GM23248 (cell line): Measurements from ENCODE around the gene LAPTM4A. TPM values are rescaled to one million over a fixed set of nuclear protein-coding genes. Genes with fewer than 3 reads are reported as not detected.

Source experiments
- DNase-seq: peaks from one replicate; pipeline ENCODE4 v3.0.0-alpha.2; 2015
- H2AFZ ChIP-seq: fragments of 200-600 bp; sonication (generic); 2 replicates; pipeline ENCODE4 v1.6.1; 2016; ENCODE audit warnings: antibody characterized with exemption
- H3F3A ChIP-seq: fragments of 200-600 bp; sonication (generic); 2 replicates; pipeline ENCODE4 v1.6.1; 2016; ENCODE audit warnings: mild to moderate bottlenecking, antibody characterized with exemption, mixed run types; ENCODE audit not compliant: insufficient read depth
- H3K27ac ChIP-seq: fragments of 200-600 bp; sonication (generic); 2 replicates; pipeline ENCODE4 v1.5.1; 2016; ENCODE audit warnings: mild to moderate bottlenecking
- H3K27me3 ChIP-seq: fragments of 200-600 bp; sonication (generic); replicated peaks from 2 replicates; pipeline ENCODE4 v1.6.1; 2016; ENCODE audit warnings: mild to moderate bottlenecking; ENCODE audit not compliant: insufficient read depth
- H3K36me3 ChIP-seq: fragments of 200-600 bp; sonication (generic); 2 replicates; pipeline ENCODE4 v1.6.1; 2016; ENCODE audit warnings: low read depth, mild to moderate bottlenecking
- H3K4me1 ChIP-seq: fragments of 200-600 bp; sonication (generic); 2 replicates; pipeline ENCODE4 v1.6.1; 2016; ENCODE audit warnings: mild to moderate bottlenecking; ENCODE audit not compliant: insufficient read depth
- H3K4me2 ChIP-seq: fragments of 200-600 bp; sonication (generic); one replicate; pipeline ENCODE4 v1.6.1; 2016; ENCODE audit warnings: mild to moderate bottlenecking; ENCODE audit not compliant: unreplicated experiment
- H3K4me3 ChIP-seq: fragments of 200-600 bp; sonication (generic); 2 replicates; pipeline ENCODE4 v1.5.1; 2016; ENCODE audit warnings: mild to moderate bottlenecking
- H3K79me2 ChIP-seq: fragments of 200-600 bp; sonication (generic); 2 replicates; pipeline ENCODE4 v1.6.1; 2016; ENCODE audit warnings: mild to moderate bottlenecking; ENCODE audit not compliant: insufficient read depth
- H3K9ac ChIP-seq: fragments of 200-600 bp; sonication (generic); 2 replicates; pipeline ENCODE4 v1.6.1; 2016; ENCODE audit warnings: mild to moderate bottlenecking
- H3K9me2 ChIP-seq: fragments of 200-600 bp; sonication (generic); 2 replicates; pipeline ENCODE4 v1.6.1; 2016; ENCODE audit warnings: mixed run types, mild to moderate bottlenecking, moderate library complexity; ENCODE audit not compliant: insufficient read depth
- H3K9me3 ChIP-seq: fragments of 200-600 bp; sonication (generic); one replicate; pipeline ENCODE4 v1.6.1; 2017; ENCODE audit warnings: low read depth
- H4K20me1 ChIP-seq: fragments of 200-600 bp; sonication (generic); 2 replicates; pipeline ENCODE4 v1.6.0; 2016; ENCODE audit not compliant: insufficient read depth
- EZH2 ChIP-seq: fragments of 200-600 bp; sonication (generic); IDR thresholded peaks from 2 replicates; pipeline ENCODE4 v1.6.1; 2018; ENCODE audit warnings: antibody characterized with exemption, mild to moderate bottlenecking; ENCODE audit not compliant: insufficient read depth, poor library complexity, severe bottlenecking
- EZH2phosphoT487 ChIP-seq: fragments of 200-600 bp; sonication (generic); IDR thresholded peaks from 2 replicates; pipeline ENCODE4 v1.6.1; 2018; ENCODE audit warnings: antibody characterized with exemption, moderate library complexity, mild to moderate bottlenecking, low read depth; ENCODE audit not compliant: insufficient read depth
- WGBS, 2 experiments: methylation state at CpG; one replicate each; pipeline ENCODE4 v1.1.6; 2015 to 2017; ENCODE audit warnings: low lambda C conversion rate in 2 of 2, low coverage in 1 of 2; ENCODE audit errors: missing lambda C conversion rate in 2 of 2; 5-methylcytosine and 5-hydroxymethylcytosine counted together
- in situ Hi-C: fragments of 300-500 bp; cut with MboI; formaldehyde crosslinking; loops from 2 replicates; pipeline ENCODE4 v1.15.0; 2020
- polyA plus RNA-seq: library from polyadenylated mRNA; unstranded; fragments of >200 nt; fragmentation: Nextera tagmentation; extraction: Ambion mirVana; gene quantifications from 2 replicates; pipeline ENCODE4 v1.2.1, GENCODE V29; 2016
- total RNA-seq: library from RNA; depleted of rRNA; stranded (reverse); fragments of >200 nt; shearing (Covaris generic); gene quantifications from 2 replicates; pipeline ENCODE4 v1.2.3, GENCODE V29; 2014

The LAPTM4A gene
- total and polyA plus RNA-seq, 2 experiments from 2014 or later = 363 to 752 TPM

DNA sequence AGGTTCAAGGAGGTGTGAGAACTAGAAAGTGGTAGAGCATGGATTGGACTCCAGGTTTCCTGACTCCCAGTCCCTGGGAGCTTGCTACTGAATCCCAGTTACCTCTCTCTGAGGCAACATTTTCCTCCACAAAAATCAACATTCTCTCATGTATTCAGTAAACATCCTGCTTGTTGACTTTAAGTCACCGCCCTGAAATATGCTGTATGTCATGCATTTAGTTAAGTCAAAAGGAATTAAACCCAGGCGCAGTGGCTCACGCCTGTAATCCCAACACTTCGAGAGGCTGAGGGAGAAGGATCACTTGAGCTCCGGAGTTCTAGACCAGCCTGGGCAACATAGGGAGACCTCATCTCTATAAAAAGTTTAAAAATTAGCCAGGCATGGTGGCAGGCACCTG is 42.7 kb downstream of the LAPTM4A start:
- Histone ChIP-seq H3K9me2 (no peaks in the 10 kb centered on the region), H2AFZ (no peak overlapping the region), H3K4me3 (no peak overlapping the region), H3K27ac (no peak overlapping the region), H3K79me2 (no peaks in the 10 kb centered on the region), H3K4me1 (no peaks in the 10 kb centered on the region), H3K9me3 (no peaks in the 10 kb centered on the region), H3K9ac (no peak overlapping the region), H3K27me3 (peaks cover 5% of the 10 kb centered on the region; the same call in 1 of the 2 replicates), H3K4me2 (no peak overlapping the region), H4K20me1 (no peaks in the 10 kb centered on the region), H3K36me3 (no peaks in the 10 kb centered on the region), H3F3A (no peaks in the 10 kb centered on the region)
- 38 to 43% methylated on average over 5 of the region's 5 CpGs for WGBS, 2 experiments
- in situ Hi-C loops = no loop called here
- TF ChIP-seq EZH2phosphoT487 (no peak), EZH2 (no peak)
- DNase-seq = no peak

DNA sequence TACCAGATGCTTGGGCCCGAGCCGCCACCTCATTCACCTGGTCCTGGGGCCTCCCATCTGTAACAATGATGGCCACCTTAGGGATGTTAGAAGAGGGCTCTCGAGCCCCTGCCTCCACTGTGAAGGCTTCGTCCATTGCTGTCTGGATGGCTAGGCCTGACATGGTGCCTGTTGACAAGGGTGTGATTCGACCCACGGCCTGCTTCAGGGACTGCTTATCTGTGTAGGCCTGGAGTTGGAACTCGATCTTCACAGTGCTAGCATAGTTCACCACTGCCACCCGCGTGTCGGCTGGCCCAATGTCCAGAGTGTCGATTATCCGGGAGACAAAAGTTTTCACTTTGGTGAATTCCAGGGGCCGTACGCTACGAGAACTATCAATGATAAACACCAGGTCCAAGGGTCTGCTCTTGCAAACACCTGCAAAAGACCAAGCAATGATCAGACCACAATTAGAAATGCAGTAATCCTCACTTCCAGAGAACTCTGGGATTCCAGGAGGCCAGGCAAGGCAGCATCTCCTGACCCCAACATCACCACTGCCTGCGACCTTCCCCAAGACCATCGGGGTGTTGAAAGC is 45.4 kb downstream of the LAPTM4A start:
- in situ Hi-C loops = no loop called here
- Histone ChIP-seq H3F3A (no peaks in the 10 kb centered on the region), H3K4me3 (no peak overlapping the region), H3K9ac (no peak overlapping the region), H3K27ac (no peak overlapping the region), H3K9me3 (no peaks in the 10 kb centered on the region), H3K4me1 (no peaks in the 10 kb centered on the region), H3K36me3 (no peaks in the 10 kb centered on the region), H4K20me1 (no peaks in the 10 kb centered on the region), H3K9me2 (no peaks in the 10 kb centered on the region), H2AFZ (no peak overlapping the region), H3K4me2 (no peak overlapping the region), H3K27me3 (no peaks in the 10 kb centered on the region), H3K79me2 (no peaks in the 10 kb centered on the region)
- 78 to 81% methylated on average over 17 of the region's 17 CpGs for WGBS, 2 experiments
- TF ChIP-seq EZH2phosphoT487 = no peak
- TF ChIP-seq EZH2 = no peak
- no peak for DNase-seq

GRCh38 chr2:20005067-20005627 is 46.3 kb downstream of the LAPTM4A start:
- WGBS, 2 experiments = 83 to 86% methylated on average over 10 of the region's 10 CpGs
- H3K4me2 ChIP-seq = no peak overlapping the region
- H3K4me1 ChIP-seq = no peaks in the 10 kb centered on the region
- H3K9me3 ChIP-seq = no peaks in the 10 kb centered on the region
- DNase-seq = no peak
- H3F3A ChIP-seq = no peaks in the 10 kb centered on the region
- no peaks in the 10 kb centered on the region for H3K79me2 ChIP-seq
- TF ChIP-seq EZH2phosphoT487 (no peak), EZH2 (no peak)
- H3K4me3 ChIP-seq = no peak overlapping the region
- H3K9ac ChIP-seq = no peak overlapping the region
- no peak overlapping the region for H2AFZ ChIP-seq
- no peaks in the 10 kb centered on the region for H3K9me2 ChIP-seq
- H3K36me3 ChIP-seq = no peaks in the 10 kb centered on the region
- no peaks in the 10 kb centered on the region for H4K20me1 ChIP-seq
- in situ Hi-C loops = no loop called here
- no peak overlapping the region for H3K27ac ChIP-seq
- no peaks in the 10 kb centered on the region for H3K27me3 ChIP-seq

- H2AFZ ChIP-seq = no peak overlapping the region
- no peaks in the 10 kb centered on the region for H3K9me3 ChIP-seq
- no peaks in the 10 kb centered on the region for H3K9me2 ChIP-seq
- TF ChIP-seq EZH2phosphoT487 (no peak), EZH2 (no peak)
- no peak overlapping the region for H3K4me3 ChIP-seq
- H3K9ac ChIP-seq = no peak overlapping the region
- 59 to 81% methylated on average over 2 of the region's 2 CpGs for WGBS, 2 experiments
- no peaks in the 10 kb centered on the region for H3K27me3 ChIP-seq
- H4K20me1 ChIP-seq = no peaks in the 10 kb centered on the region
- in situ Hi-C loops = no loop called here
- no peaks in the 10 kb centered on the region for H3K79me2 ChIP-seq
- H3K27ac ChIP-seq = no peak overlapping the region
- H3K4me2 ChIP-seq = no peak overlapping the region
- H3K4me1 ChIP-seq = no peaks in the 10 kb centered on the region
- no peaks in the 10 kb centered on the region for H3F3A ChIP-seq
- no peak for DNase-seq
- H3K36me3 ChIP-seq = no peaks in the 10 kb centered on the region
Observed at GRCh38 chr2:20001361-20001863, 50.0 kb downstream of the LAPTM4A start.
